Measurements from ENCODE around the gene POFUT1. TPM values are rescaled to one million over a fixed set of nuclear protein-coding genes. Genes with fewer than 3 reads are reported as not detected.

The POFUT1 gene
- polyA plus RNA-seq, 1 donor (not counting 4 experiments of a cell fraction or from before 2014, with no cell fraction given), result 25.1 TPM

DNA sequence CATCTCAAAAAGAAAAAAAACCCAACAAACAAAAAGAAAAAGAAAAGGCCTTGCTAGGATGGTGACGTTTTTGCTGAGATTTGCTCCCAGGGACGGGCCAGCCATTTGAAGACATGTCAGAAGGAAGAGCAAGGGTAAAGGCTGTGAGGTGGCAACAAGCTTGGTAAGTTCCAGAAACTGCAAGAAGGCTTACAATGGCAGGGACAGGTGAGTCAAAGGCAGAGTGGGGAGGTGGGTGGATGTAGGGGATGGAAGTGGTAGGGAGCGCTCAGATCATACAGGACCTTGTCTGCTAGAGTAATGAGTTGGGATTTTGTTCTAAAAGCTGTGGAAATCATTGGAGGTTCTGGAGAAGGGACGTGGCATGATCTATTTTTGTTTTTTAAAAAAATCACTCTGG lies 74.0 kb downstream of the POFUT1 start:
- Histone ChIP-seq H3K9me1 (ENCODE audit: control insufficient read depth, extremely low read depth, insufficient read depth, low read length) (no peaks in the 10 kb centered on the region), H3K36me3 (ENCODE audit: control insufficient read depth in 2 of 2, extremely low read depth in 1 of 2, insufficient read depth in 2 of 2, low read length in 2 of 2) (peaks cover 1 to 5% of the 10 kb centered on the region in 2 experiments), H2AFZ (ENCODE audit: control insufficient read depth, low read length) (no peak overlapping the region), H3K27me3 (ENCODE audit: control insufficient read depth, extremely low read depth, insufficient read depth, low read length) (no peaks in the 10 kb centered on the region), H3K9me3 (ENCODE audit: control insufficient read depth, low read depth, low read length) (no peaks in the 10 kb centered on the region), H3K27ac (ENCODE audit: control insufficient read depth, insufficient read depth, low read length) (no peak overlapping the region), H3K4me2 (ENCODE audit: control insufficient read depth, extremely low read depth, insufficient read depth, low read depth, low read length) (no peak overlapping the region), H3K4me1 (ENCODE audit: control insufficient read depth, extremely low read depth, insufficient read depth, low read length) (peaks cover 21% of the 10 kb centered on the region), H3K79me2 (ENCODE audit: control insufficient read depth, insufficient read depth, low read length) (peaks cover 14% of the 10 kb centered on the region), H3K4me3 (ENCODE audit: control insufficient read depth in 2 of 3, extremely low read depth in 1 of 3, insufficient read depth in 2 of 3, low read depth in 1 of 3, low read length in 3 of 3) (no peak overlapping the region), H3K9ac (ENCODE audit: control insufficient read depth, extremely low read depth, insufficient read depth, low read length) (no peak overlapping the region), H4K20me1 (ENCODE audit: control insufficient read depth, extremely low read depth, insufficient read depth, low read length) (no peaks in the 10 kb centered on the region)
- DNase-seq (ENCODE audit: low read depth, low spot score) (no peak), FAIRE-seq (no peak)
- TF ChIP-seq CTCF (optimal IDR thresholded peaks at IDR 0.05 in 1 of 3, IDR thresholded peaks at IDR 0.05 in 1 of 3, conservative IDR thresholded peaks at IDR 0.05 in 1 of 3; ENCODE audit: extremely low read depth in 1 of 3, insufficient read depth in 2 of 3, low read length in 3 of 3), result no peak
- TF ChIP-seq EZH2 (IDR thresholded peaks at IDR 0.05; ENCODE audit: low read length), result no peak
- dilution Hi-C loops (cut with MboI; ENCODE audit: extremely low pct_ligation_motif_present, low sequenced_read_pairs), result no loop called here

DNA sequence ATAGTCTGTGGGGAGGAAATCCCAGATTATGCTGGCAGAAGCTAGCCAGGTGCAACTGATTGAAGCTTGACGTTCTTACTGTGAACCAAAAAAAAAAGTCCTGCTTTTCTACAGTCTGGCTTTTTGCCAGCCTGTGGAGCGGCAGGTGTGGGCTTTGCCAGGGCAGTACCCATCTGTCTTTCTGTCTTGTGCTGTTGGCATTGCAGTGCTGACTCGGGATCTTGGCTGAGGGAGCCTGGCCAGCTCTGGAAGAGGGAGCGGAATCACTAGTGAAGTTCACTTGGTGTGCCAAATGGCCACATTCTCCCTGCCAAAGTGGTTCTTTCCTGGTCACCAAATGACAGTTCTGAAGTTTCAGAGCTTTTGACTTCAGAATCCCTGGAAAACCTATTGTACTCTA lies 74.8 kb downstream of the POFUT1 start:
- no peaks in the 10 kb centered on the region for H4K20me1 ChIP-seq (ENCODE audit: control insufficient read depth, extremely low read depth, insufficient read depth, low read length)
- H2AFZ ChIP-seq (ENCODE audit: control insufficient read depth, low read length), result no peak overlapping the region
- FAIRE-seq, result no peak
- H3K79me2 ChIP-seq (ENCODE audit: control insufficient read depth, insufficient read depth, low read length), result peaks cover 16% of the 10 kb centered on the region
- no peaks in the 10 kb centered on the region for H3K27me3 ChIP-seq (ENCODE audit: control insufficient read depth, extremely low read depth, insufficient read depth, low read length)
- no peak overlapping the region for H3K27ac ChIP-seq (ENCODE audit: control insufficient read depth, insufficient read depth, low read length)
- H3K4me1 ChIP-seq (ENCODE audit: control insufficient read depth, extremely low read depth, insufficient read depth, low read length), result peaks cover 17% of the 10 kb centered on the region
- no peak overlapping the region for H3K4me3 ChIP-seq (ENCODE audit: control insufficient read depth in 2 of 3, extremely low read depth in 1 of 3, insufficient read depth in 2 of 3, low read depth in 1 of 3, low read length in 3 of 3)
- H3K9me3 ChIP-seq (ENCODE audit: control insufficient read depth, low read depth, low read length), result no peaks in the 10 kb centered on the region
- H3K4me2 ChIP-seq (ENCODE audit: control insufficient read depth, extremely low read depth, insufficient read depth, low read depth, low read length), result no peak overlapping the region
- dilution Hi-C loops (cut with MboI; ENCODE audit: extremely low pct_ligation_motif_present, low sequenced_read_pairs), result no loop called here
- H3K36me3 ChIP-seq (ENCODE audit: control insufficient read depth in 2 of 2, extremely low read depth in 1 of 2, insufficient read depth in 2 of 2, low read length in 2 of 2), result peaks cover 1 to 5% of the 10 kb centered on the region in 2 experiments
- H3K9ac ChIP-seq (ENCODE audit: control insufficient read depth, extremely low read depth, insufficient read depth, low read length), result no peak overlapping the region
- H3K9me1 ChIP-seq (ENCODE audit: control insufficient read depth, extremely low read depth, insufficient read depth, low read length), result no peaks in the 10 kb centered on the region
- DNase-seq (ENCODE audit: low read depth, low spot score), result no peak
- TF ChIP-seq EZH2 (IDR thresholded peaks at IDR 0.05; ENCODE audit: low read length) (no peak), CTCF (optimal IDR thresholded peaks at IDR 0.05 in 1 of 3, IDR thresholded peaks at IDR 0.05 in 1 of 3, conservative IDR thresholded peaks at IDR 0.05 in 1 of 3; ENCODE audit: extremely low read depth in 1 of 3, insufficient read depth in 2 of 3, low read length in 3 of 3) (no peak)
